Suprapubic skin (tissue), 2 donors: Measurements from ENCODE around the gene FRA10AC1.

Experiments used
- EP300 ChIP-seq: sonication (generic); formaldehyde crosslinking; IDR thresholded peaks from one replicate; pipeline ENCODE4 v1.6.1; 2017; ENCODE audit warnings: antibody characterized with exemption
- POLR2A ChIP-seq, 2 donors: fragments of 450-650 bp; IDR thresholded peaks; one replicate each; pipeline ENCODE4 v1.6.1; 2017; ENCODE audit warnings: antibody characterized with exemption in 2 of 2, mild to moderate bottlenecking in 2 of 2, moderate library complexity in 2 of 2

DNA sequence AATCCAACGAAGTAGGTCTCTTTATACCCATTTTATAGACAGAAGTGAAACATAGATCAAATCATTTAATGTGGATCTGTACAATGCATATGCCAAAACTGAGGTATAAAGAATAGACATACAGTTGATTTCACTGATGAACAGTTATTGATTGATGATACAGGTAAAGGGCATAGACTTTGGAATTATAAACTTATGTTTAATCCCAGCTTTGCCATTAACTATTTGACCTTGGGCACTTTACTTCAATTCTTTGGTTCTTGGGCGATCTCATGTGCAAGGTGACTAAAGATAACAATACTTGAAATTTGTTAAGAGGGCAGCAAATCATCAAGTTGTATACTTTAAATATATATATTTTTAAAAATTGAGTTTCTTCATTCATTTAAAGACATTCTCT, 28.6 kb downstream of the FRA10AC1 start:
- TF ChIP-seq POLR2A (IDR thresholded peaks at IDR 0.05) (no peak), EP300 (no peak)
